ENCODE measurements around the gene B2M.
"Not testable (repeated sequence)": the region's sequence is repeated elsewhere in the genome, so short reads cannot be mapped to it uniquely, and the experiment has no call there.

DNA sequence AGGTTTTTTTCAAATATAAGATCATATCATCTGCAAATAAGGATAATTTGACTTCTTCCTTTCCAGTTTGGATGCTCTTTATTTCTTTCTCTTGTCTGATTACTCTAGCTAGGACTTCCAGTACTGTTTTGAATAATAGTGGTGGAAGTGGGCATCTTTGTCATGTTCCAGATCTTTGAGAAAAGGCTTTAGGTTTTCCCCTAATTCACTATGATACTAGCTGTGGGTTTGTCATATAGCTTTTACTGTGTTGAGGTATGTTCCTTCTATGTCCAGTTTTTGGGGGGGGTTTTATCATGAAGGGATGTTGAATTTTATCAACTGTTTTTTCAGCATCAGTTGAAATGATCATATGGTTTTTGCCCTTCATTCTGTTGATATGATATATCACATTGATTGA, 10.6 kb upstream of the B2M start:
- TF ChIP-seq, protein P1, sequence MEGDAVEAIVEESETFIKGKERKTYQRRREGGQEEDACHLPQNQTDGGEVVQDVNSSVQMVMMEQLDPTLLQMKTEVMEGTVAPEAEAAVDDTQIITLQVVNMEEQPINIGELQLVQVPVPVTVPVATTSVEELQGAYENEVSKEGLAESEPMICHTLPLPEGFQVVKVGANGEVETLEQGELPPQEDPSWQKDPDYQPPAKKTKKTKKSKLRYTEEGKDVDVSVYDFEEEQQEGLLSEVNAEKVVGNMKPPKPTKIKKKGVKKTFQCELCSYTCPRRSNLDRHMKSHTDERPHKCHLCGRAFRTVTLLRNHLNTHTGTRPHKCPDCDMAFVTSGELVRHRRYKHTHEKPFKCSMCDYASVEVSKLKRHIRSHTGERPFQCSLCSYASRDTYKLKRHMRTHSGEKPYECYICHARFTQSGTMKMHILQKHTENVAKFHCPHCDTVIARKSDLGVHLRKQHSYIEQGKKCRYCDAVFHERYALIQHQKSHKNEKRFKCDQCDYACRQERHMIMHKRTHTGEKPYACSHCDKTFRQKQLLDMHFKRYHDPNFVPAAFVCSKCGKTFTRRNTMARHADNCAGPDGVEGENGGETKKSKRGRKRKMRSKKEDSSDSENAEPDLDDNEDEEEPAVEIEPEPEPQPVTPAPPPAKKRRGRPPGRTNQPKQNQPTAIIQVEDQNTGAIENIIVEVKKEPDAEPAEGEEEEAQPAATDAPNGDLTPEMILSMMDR (IDR thresholded peaks at IDR 0.05) = not testable (repeated sequence)
- TF ChIP-seq POLR2A (IDR thresholded peaks at IDR 0.05) = not testable (repeated sequence)

Data from thyroid gland (tissue), 4 donors.